GM18505 (cell line): ENCODE results near the gene SCUBE1.

Source experiments
- ATAC-seq: cut with Tn5 transposase; IDR thresholded peaks from one replicate; pipeline ENCODE4 v1.9.1; 2021; ENCODE audit not compliant: unreplicated experiment
- POLR2A ChIP-seq: IDR thresholded peaks from 4 replicates; pipeline ENCODE4 v1.6.1; 2011; ENCODE audit warnings: borderline replicate concordance; ENCODE audit not compliant: insufficient read depth, insufficient read length; ENCODE audit errors: extremely low read depth

SCUBE1 gene

DNA sequence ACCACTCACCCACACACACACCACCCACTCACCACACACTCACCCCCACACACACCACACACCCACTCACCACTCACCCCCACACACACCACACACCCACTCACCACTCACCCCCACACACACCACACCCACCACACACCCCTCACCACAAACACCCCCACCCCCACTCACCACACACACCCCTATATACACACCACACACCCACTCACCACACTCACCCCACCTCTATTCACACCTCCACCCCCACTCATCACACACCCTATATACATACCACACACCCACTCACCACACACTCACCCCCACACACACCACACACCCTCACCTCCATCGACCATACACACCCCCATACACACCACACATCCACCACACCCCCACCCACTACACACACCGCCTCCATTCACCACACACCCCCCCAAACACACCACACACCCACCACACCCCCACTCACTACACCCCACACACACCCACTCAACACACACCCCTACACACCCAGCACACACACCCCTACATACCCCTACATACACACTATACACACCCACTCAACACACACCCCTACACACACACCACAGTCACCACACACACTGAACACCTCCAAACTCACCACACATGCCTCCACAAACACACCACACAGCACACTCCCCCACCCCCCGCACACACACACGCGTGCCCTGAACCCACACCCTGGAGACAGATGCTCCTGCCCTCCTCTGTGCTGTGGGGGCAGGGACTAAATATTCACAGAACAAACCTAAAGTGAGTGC, 137.2 kb downstream of the SCUBE1 start:
- no peak for ATAC-seq
- no peak for TF ChIP-seq POLR2A

DNA sequence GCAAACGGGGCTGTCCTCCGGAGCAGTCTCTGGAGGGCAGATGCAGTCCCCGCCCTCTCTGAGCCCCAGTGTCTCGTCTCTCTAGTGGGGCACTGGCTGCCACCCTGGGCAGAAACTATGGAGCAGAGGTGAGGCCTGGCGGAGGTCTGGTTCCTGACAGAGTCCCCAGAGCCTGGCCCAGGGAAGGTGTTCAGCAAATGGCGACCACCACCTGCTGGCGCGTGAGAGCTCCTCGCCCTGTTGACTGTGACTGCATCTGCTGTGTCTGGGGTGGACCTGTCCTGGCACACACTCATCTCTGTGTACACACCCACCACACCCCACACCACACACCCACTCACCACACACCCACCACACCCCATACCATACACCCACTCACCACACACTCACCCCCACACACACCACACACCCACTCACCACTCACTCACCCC, 137.9 kb downstream of the SCUBE1 start:
- no peak for ATAC-seq
- no peak for TF ChIP-seq POLR2A

DNA sequence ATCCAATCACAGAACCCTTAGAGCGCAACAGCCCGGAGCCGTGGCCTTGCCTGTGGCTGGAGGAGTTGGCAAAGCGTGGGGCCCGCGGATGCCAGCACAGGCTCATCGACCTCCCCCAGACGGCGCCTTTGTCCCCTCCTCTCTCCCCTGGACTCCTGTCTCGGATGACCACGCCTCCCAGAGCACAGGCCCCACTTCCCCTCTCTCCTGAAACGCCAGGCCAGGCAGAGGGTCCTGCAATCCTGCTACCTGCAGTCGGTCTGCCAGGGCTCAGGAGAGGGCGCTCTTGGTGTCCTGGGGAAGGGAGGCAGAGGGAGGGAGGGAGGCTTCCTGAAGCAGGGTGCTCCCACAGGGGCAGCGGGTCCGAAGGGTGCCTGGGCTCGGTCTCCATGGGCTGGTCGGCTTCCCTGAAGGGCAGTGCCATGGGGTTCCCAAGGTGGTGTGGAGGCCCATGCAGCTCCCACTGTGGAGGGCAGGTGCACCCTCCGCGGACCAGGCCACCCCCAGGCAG, 139.6 kb downstream of the SCUBE1 start:
- ATAC-seq: no peak
- TF ChIP-seq POLR2A: no peak

DNA sequence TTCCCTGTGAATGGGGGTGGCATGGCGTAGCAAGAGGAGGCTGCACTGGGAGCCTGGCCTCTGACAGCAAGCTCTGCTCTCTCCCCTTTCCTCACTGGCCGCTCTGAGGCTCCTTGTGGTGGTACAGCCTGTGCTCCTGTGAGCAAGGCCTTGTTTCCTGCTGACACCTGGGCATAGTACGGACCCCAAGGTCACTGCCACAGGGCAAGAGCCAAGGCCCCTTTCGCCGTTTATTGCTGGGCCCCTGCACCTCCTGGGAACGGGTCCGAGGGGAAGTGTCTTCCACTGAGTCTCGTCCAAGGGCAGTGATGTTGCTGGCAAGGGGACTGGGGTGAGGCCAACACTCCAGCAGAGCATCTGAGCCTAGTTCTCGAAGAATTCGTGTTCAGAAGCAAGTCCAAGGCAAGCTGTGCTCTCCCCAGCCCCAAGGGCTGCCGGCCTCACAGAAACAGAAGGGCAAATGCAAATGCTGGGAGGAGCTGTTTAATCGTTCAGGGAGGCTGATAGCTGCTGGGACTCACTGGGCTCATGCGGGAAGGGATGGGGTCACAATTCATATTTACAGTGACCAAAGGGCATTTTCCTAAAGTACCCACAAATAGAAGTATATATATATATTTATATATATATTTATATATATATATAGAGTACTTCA, 140.3 kb downstream of the SCUBE1 start:
- no peak for TF ChIP-seq POLR2A
- no peak for ATAC-seq

DNA sequence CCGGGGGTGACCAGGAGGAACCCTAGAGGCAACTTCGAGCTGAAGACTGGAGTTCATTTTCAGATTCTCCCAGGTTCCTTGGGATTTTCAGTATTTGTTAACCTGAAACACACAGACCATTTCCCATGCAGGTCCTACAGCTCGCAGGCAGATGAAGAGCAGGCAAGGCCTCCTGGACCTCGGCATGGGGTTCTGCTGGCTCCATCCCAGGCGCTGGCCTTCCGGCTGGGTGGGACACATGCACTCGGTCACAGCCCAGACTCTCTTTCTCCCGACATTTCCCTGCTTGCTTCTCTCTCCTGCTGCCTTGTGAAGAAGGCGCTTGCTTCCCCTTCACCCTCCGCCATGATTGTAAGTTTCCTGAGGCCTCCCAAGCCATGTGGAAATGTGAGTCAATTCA, 140.8 kb downstream of the SCUBE1 start:
- ATAC-seq: no peak
- TF ChIP-seq POLR2A: no peak

DNA sequence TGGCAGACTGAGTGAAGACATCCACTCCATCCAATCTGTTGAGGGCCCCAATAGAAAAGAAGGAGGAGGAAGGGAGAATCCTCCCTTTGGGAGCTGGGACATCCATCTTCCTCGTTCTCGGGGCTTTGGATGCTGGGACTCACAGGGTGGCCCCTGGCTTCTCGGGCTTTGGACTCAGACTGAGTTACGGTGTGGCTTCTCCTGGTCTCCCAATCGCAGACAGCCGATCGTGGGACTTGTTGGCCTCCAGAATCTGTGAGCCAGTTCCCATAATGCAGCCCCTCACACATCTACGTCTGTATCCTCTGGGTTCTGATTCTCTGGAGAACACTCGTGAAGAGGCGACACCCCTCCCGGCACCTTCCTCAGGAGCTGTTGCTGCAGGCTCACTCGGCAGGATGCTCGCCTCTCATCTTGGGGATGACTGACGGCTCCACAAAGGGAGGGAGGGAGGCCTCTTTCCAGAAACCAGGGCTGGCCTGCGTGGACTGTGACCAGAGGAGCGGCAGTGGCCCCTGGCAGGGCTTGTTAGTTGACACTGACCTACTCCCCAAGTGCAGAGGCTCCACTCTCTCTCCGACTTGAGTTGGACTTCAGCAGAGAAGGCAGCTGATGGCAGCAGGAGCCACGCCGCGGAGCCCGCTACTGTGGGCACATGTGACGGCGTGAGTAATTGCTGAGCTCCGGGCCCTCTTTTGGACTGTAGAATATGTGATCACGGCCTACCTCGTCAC, 141.5 kb downstream of the SCUBE1 start:
- TF ChIP-seq POLR2A: no peak
- ATAC-seq: no peak

DNA sequence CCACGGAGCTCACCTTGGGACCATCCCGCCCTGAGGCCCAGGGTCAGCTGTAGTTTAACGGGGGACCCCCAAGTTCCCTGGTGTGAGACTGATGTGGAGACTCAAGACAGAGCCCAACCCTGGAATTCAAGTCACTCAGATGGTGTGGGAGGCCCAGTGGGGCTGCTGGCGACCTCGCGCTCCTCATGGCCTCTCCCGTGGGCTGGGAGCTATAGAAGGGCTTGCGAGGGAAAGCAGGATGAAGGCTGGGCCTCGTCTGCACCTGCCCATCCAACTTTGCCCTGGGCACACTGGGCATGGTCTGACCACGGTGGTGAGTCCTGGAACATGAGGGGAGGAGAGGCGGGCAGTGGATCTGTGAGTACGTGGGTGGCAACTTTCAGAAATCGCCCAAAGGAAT, 142.6 kb downstream of the SCUBE1 start:
- TF ChIP-seq POLR2A: no peak
- ATAC-seq: no peak

DNA sequence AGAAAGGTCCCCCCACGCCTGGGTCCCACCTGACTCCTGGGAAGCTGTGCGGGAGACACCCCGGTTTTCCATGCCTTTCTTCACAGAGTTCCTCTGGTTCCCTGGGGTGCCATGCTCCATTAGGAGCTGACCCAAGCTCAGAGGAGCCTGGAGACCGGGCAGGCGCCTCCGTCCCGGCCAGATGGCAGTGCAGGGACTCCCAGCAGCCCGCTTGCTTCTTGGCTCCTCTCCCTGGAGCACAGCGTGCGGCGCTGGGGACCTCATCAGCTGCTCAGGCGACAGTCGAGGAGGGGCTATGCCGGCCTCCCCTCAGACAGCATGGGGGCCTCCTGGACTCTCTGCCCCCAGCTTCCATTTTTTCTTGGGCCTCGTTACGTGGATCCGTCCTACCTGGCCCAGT, 143.1 kb downstream of the SCUBE1 start:
- ATAC-seq: no peak
- no peak for TF ChIP-seq POLR2A

DNA sequence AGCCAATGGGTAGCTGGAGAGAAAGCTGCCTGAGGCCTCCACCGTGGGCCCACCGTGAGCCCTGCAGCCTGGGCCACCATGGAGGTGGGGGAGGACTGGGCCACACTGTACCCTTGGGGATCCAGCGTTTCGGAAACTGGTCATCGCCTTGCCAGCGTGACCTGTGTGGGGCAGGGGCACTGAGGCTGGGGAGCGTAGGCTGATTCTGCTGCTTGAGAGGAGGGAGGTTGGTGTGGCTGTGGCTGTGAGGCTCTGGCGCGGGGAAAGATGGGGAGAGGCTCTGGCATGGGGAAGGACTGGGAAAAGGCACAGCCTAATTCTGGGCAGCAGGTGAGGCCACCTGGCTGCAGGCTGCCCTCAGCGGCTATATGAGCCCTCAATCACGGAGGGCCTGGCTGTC, 143.6 kb downstream of the SCUBE1 start:
- TF ChIP-seq POLR2A: no peak
- ATAC-seq: no peak

DNA sequence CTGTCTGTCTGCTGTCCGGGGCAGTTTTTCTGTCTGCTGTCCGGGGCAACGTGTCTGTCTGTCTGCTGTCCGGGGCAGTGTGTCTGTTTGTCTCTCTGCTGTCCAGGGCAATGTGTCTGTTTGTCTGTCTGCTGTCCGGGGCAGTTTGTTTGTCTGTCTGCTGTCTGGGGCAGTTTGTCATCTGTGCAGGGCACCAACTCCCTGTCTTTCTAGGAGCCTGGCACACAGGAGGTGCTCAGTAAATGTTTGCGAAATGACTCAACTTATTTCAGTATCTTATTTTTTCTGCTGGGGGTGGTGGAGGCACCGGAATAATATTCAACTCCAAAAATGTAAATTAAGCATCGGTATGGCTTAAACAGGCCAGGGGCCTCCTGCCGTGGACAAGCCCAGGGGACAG, 144.2 kb downstream of the SCUBE1 start:
- ATAC-seq: no peak
- TF ChIP-seq POLR2A: no peak

DNA sequence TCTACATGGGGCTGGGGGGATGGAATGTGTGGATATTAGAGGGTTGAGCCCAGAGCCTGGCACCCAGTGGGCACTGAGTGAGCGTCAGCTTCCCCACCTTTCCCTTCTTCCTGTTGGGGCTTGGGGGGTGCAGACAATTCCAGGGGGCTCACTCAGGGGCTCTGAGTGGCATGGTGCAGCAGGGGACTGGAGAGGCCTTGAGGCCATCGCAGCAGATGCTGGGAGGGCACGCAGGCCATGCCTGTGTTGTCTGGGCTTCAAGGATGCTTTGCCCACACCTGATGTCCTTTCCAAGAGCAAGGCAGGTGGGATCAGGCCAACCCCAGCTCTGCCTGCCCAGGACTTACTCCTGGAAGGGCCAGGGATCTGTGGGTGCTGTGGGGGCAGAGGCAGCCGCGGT, 145.0 kb downstream of the SCUBE1 start:
- no peak for ATAC-seq
- TF ChIP-seq POLR2A: no peak

DNA sequence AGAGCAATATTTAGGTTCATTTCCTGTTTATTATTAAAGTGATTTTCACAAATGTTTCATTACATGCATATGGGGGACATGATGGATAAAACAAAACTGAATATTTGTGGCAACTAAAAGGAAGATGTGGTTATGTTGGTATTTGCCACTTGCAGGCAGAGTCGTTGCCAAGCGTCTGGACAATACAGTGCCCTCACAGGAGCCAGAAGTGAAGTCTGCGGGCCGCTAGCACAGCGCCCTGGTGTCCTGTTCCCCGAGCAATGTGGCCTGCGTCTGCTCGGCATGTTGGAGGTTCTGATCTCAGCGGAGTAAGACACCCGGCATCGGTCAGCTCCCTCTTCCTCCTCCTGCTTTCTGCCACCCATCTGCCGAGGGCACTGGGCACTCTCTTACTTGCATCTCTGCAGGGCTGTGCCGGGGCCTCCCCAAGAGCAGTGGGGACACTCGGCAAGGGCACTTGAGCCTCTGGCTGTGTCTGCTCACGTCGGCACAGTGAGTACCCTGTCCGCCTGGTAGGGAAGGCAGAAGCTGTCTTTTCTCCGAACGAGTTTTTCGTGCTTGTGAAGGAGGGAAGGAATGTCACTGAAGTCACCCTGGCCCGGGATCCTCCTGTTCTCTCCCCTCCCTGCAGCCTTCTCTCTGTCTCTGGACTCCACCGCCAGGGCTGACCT, 145.8 kb downstream of the SCUBE1 start:
- no peak for TF ChIP-seq POLR2A
- no peak for ATAC-seq

DNA sequence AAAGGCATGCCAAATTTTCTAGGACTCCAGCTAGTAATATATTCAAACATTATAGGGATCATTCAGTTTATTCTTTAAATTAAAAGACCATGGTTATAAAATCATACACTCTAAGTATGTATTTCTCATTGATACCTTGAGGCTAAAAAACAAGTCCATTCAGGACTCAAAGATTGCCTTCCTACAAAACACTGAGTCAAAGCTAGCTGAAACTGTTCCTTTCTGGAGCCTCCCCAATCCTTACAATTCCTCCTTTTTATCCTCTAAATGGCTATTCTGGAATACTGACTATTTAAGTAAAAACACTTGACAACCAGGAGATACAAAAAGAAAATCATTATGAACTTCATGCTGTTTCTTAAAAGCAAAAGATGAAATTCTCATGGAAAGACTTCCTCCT, 151.3 kb downstream of the SCUBE1 start:
- ATAC-seq: no peak
- TF ChIP-seq POLR2A: no peak
